ENCODE results near the gene ARHGAP18.

ARHGAP18 gene

GRCh38 chr6:129691043-129691640 lies 18.8 kb downstream of the ARHGAP18 start:
- peaks cover 0 to 5% of the 10 kb centered on the region in 2 donors for H3K4me1 ChIP-seq (ENCODE audit: control insufficient read depth in 1 of 2, insufficient read depth in 2 of 2, low read length in 2 of 2)
- H3K4me3 ChIP-seq (ENCODE audit: low read depth in 1 of 2, low read length in 2 of 2) = no peak overlapping the region
- no peak overlapping the region for H3K27ac ChIP-seq (ENCODE audit: low read length)
- no peaks in the 10 kb centered on the region for H3K27me3 ChIP-seq (ENCODE audit: low read depth, low read length)
- H3K36me3 ChIP-seq (ENCODE audit: control insufficient read depth in 1 of 2, insufficient read depth in 2 of 2, low read length in 2 of 2) = no peaks in the 10 kb centered on the region
- no peaks in the 10 kb centered on the region for H3K9me3 ChIP-seq (ENCODE audit: control insufficient read depth in 1 of 2, low read length in 2 of 2)

- no peaks in the 10 kb centered on the region for H3K9me3 ChIP-seq (ENCODE audit: control insufficient read depth in 1 of 2, low read length in 2 of 2)
- peaks cover 5 to 12% of the 10 kb centered on the region in 2 donors for H3K4me1 ChIP-seq (ENCODE audit: control insufficient read depth in 1 of 2, insufficient read depth in 2 of 2, low read length in 2 of 2)
- no peak overlapping the region for H3K4me3 ChIP-seq (ENCODE audit: low read depth in 1 of 2, low read length in 2 of 2)
- H3K27me3 ChIP-seq (ENCODE audit: low read depth, low read length) = no peaks in the 10 kb centered on the region
- H3K36me3 ChIP-seq (ENCODE audit: control insufficient read depth in 1 of 2, insufficient read depth in 2 of 2, low read length in 2 of 2) = no peaks in the 10 kb centered on the region
- peak overlapping the region; percentile 48 for H3K27ac ChIP-seq (ENCODE audit: low read length)
Measured at GRCh38 chr6:129686941-129687627, 22.9 kb downstream of the ARHGAP18 start.

- Histone ChIP-seq H3K4me3 (ENCODE audit: low read depth in 1 of 2, low read length in 2 of 2) (no peak overlapping the region), H3K27me3 (ENCODE audit: low read depth, low read length) (no peaks in the 10 kb centered on the region), H3K27ac (ENCODE audit: low read length) (peak overlapping the region; percentile 57), H3K36me3 (ENCODE audit: control insufficient read depth in 1 of 2, insufficient read depth in 2 of 2, low read length in 2 of 2) (no peaks in the 10 kb centered on the region), H3K4me1 (ENCODE audit: control insufficient read depth in 1 of 2, insufficient read depth in 2 of 2, low read length in 2 of 2) (peaks cover 5 to 12% of the 10 kb centered on the region in 2 donors), H3K9me3 (ENCODE audit: control insufficient read depth in 1 of 2, low read length in 2 of 2) (no peaks in the 10 kb centered on the region)
Measured at GRCh38 chr6:129685662-129686031, 24.3 kb downstream of the ARHGAP18 start.

GRCh38 chr6:129684903-129685661 lies 24.9 kb downstream of the ARHGAP18 start:
- Histone ChIP-seq H3K27ac (ENCODE audit: low read length) (peak overlapping the region; percentile 87), H3K4me3 (ENCODE audit: low read depth in 1 of 2, low read length in 2 of 2) (no peak overlapping the region), H3K36me3 (ENCODE audit: control insufficient read depth in 1 of 2, insufficient read depth in 2 of 2, low read length in 2 of 2) (no peaks in the 10 kb centered on the region), H3K4me1 (ENCODE audit: control insufficient read depth in 1 of 2, insufficient read depth in 2 of 2, low read length in 2 of 2) (peaks cover 5 to 12% of the 10 kb centered on the region in 2 donors), H3K27me3 (ENCODE audit: low read depth, low read length) (no peaks in the 10 kb centered on the region), H3K9me3 (ENCODE audit: control insufficient read depth in 1 of 2, low read length in 2 of 2) (no peaks in the 10 kb centered on the region)

GRCh38 chr6:129684323-129684884 lies 25.6 kb downstream of the ARHGAP18 start:
- H3K27ac ChIP-seq (ENCODE audit: low read length) = peak overlapping the region; percentile 87
- peaks cover 5 to 10% of the 10 kb centered on the region in 2 donors for H3K4me1 ChIP-seq (ENCODE audit: control insufficient read depth in 1 of 2, insufficient read depth in 2 of 2, low read length in 2 of 2)

GRCh38 chr6:129683601-129684322 lies 26.2 kb downstream of the ARHGAP18 start:
- H3K36me3 ChIP-seq (ENCODE audit: control insufficient read depth in 1 of 2, insufficient read depth in 2 of 2, low read length in 2 of 2) = no peaks in the 10 kb centered on the region
- peaks cover 5 to 7% of the 10 kb centered on the region in 2 donors for H3K4me1 ChIP-seq (ENCODE audit: control insufficient read depth in 1 of 2, insufficient read depth in 2 of 2, low read length in 2 of 2)
- peak overlapping the region; percentile 87 for H3K27ac ChIP-seq (ENCODE audit: low read length)
- no peaks in the 10 kb centered on the region for H3K27me3 ChIP-seq (ENCODE audit: low read depth, low read length)
- no peaks in the 10 kb centered on the region for H3K9me3 ChIP-seq (ENCODE audit: control insufficient read depth in 1 of 2, low read length in 2 of 2)
- no peak overlapping the region for H3K4me3 ChIP-seq (ENCODE audit: low read depth in 1 of 2, low read length in 2 of 2)

More at GRCh38 chr6:129684323-129684884, 25.6 kb downstream of the ARHGAP18 start:
- Histone ChIP-seq H3K27me3 (ENCODE audit: low read depth, low read length) (no peaks in the 10 kb centered on the region), H3K36me3 (ENCODE audit: control insufficient read depth in 1 of 2, insufficient read depth in 2 of 2, low read length in 2 of 2) (no peaks in the 10 kb centered on the region), H3K9me3 (ENCODE audit: control insufficient read depth in 1 of 2, low read length in 2 of 2) (no peaks in the 10 kb centered on the region), H3K4me3 (ENCODE audit: low read depth in 1 of 2, low read length in 2 of 2) (no peak overlapping the region)

GRCh38 chr6:129681913-129682205 lies 28.1 kb downstream of the ARHGAP18 start:
- H3K27ac ChIP-seq (ENCODE audit: low read length) = no peak overlapping the region

GRCh38 chr6:129680633-129681032 lies 29.3 kb downstream of the ARHGAP18 start:
- H3K4me1 ChIP-seq (ENCODE audit: control insufficient read depth in 1 of 2, insufficient read depth in 2 of 2, low read length in 2 of 2) = peaks cover 5 to 7% of the 10 kb centered on the region in 2 donors
- H3K9me3 ChIP-seq (ENCODE audit: control insufficient read depth in 1 of 2, low read length in 2 of 2) = no peaks in the 10 kb centered on the region
- no peaks in the 10 kb centered on the region for H3K36me3 ChIP-seq (ENCODE audit: control insufficient read depth in 1 of 2, insufficient read depth in 2 of 2, low read length in 2 of 2)
- H3K4me3 ChIP-seq (ENCODE audit: low read depth in 1 of 2, low read length in 2 of 2) = no peak overlapping the region
- peak overlapping the region; percentile 11 for H3K27ac ChIP-seq (ENCODE audit: low read length)
- H3K27me3 ChIP-seq (ENCODE audit: low read depth, low read length) = no peaks in the 10 kb centered on the region

More at GRCh38 chr6:129681913-129682205, 28.1 kb downstream of the ARHGAP18 start:
- H3K4me1 ChIP-seq (ENCODE audit: control insufficient read depth in 1 of 2, insufficient read depth in 2 of 2, low read length in 2 of 2) = peaks cover 5 to 7% of the 10 kb centered on the region in 2 donors
- H3K36me3 ChIP-seq (ENCODE audit: control insufficient read depth in 1 of 2, insufficient read depth in 2 of 2, low read length in 2 of 2) = no peaks in the 10 kb centered on the region
- H3K9me3 ChIP-seq (ENCODE audit: control insufficient read depth in 1 of 2, low read length in 2 of 2) = no peaks in the 10 kb centered on the region
- H3K4me3 ChIP-seq (ENCODE audit: low read depth in 1 of 2, low read length in 2 of 2) = no peak overlapping the region
- no peaks in the 10 kb centered on the region for H3K27me3 ChIP-seq (ENCODE audit: low read depth, low read length)

- Histone ChIP-seq H3K4me3 (ENCODE audit: low read depth in 1 of 2, low read length in 2 of 2) (no peak overlapping the region), H3K9me3 (ENCODE audit: control insufficient read depth in 1 of 2, low read length in 2 of 2) (no peaks in the 10 kb centered on the region), H3K27ac (ENCODE audit: low read length) (peak overlapping the region; percentile 11), H3K36me3 (ENCODE audit: control insufficient read depth in 1 of 2, insufficient read depth in 2 of 2, low read length in 2 of 2) (no peaks in the 10 kb centered on the region), H3K4me1 (ENCODE audit: control insufficient read depth in 1 of 2, insufficient read depth in 2 of 2, low read length in 2 of 2) (peaks cover 4 to 7% of the 10 kb centered on the region in 2 donors), H3K27me3 (ENCODE audit: low read depth, low read length) (no peaks in the 10 kb centered on the region)
Measured at GRCh38 chr6:129679758-129680157, 30.2 kb downstream of the ARHGAP18 start.

- no peaks in the 10 kb centered on the region for H3K27me3 ChIP-seq (ENCODE audit: low read depth, low read length)
- no peak overlapping the region for H3K27ac ChIP-seq (ENCODE audit: low read length)
- H3K4me1 ChIP-seq (ENCODE audit: control insufficient read depth in 1 of 2, insufficient read depth in 2 of 2, low read length in 2 of 2) = peaks cover 0 to 4% of the 10 kb centered on the region in 2 donors
Measured at GRCh38 chr6:129679275-129679674, 30.7 kb downstream of the ARHGAP18 start.

GRCh38 chr6:129678463-129678862 lies 31.5 kb downstream of the ARHGAP18 start:
- Histone ChIP-seq H3K4me1 (ENCODE audit: control insufficient read depth in 1 of 2, insufficient read depth in 2 of 2, low read length in 2 of 2) (no peaks in the 10 kb centered on the region), H3K27me3 (ENCODE audit: low read depth, low read length) (no peaks in the 10 kb centered on the region), H3K4me3 (ENCODE audit: low read depth in 1 of 2, low read length in 2 of 2) (no peak overlapping the region), H3K36me3 (ENCODE audit: control insufficient read depth in 1 of 2, insufficient read depth in 2 of 2, low read length in 2 of 2) (no peaks in the 10 kb centered on the region), H3K9me3 (ENCODE audit: control insufficient read depth in 1 of 2, low read length in 2 of 2) (no peaks in the 10 kb centered on the region), H3K27ac (ENCODE audit: low read length) (no peak overlapping the region)

More at GRCh38 chr6:129679275-129679674, 30.7 kb downstream of the ARHGAP18 start:
- H3K36me3 ChIP-seq (ENCODE audit: control insufficient read depth in 1 of 2, insufficient read depth in 2 of 2, low read length in 2 of 2) = no peaks in the 10 kb centered on the region
- no peaks in the 10 kb centered on the region for H3K9me3 ChIP-seq (ENCODE audit: control insufficient read depth in 1 of 2, low read length in 2 of 2)
- no peak overlapping the region for H3K4me3 ChIP-seq (ENCODE audit: low read depth in 1 of 2, low read length in 2 of 2)

Measured in muscle layer of duodenum (tissue), 2 donors.